SJCRH30 (cell line): ENCODE data around the gene CD244. TPM values are rescaled to one million over a fixed set of nuclear protein-coding genes. Genes with fewer than 3 reads are reported as not detected.

Source experiments
- DNase-seq, 2 experiments: peaks; one replicate each; pipeline ENCODE4 v3.0.0-alpha.2; 2015 to 2020
- H3K27ac ChIP-seq: fragments of 250-450 bp; sonication (Bioruptor Pico); 2 replicates; pipeline ENCODE4 v1.5.1; 2020; ENCODE audit warnings: mild to moderate bottlenecking, moderate library complexity
- H3K27me3 ChIP-seq: fragments of 250-450 bp; sonication (Bioruptor Pico); 2 replicates; pipeline ENCODE4 v1.5.1; 2020; ENCODE audit warnings: mild to moderate bottlenecking, moderate library complexity
- H3K36me3 ChIP-seq: fragments of 250-450 bp; sonication (Bioruptor Pico); 2 replicates; pipeline ENCODE4 v1.5.1; 2020; ENCODE audit warnings: mild to moderate bottlenecking, moderate library complexity
- H3K4me1 ChIP-seq: fragments of 250-450 bp; sonication (Bioruptor Pico); 2 replicates; pipeline ENCODE4 v1.5.1; 2020; ENCODE audit warnings: mild to moderate bottlenecking, moderate library complexity
- H3K4me3 ChIP-seq: fragments of 250-450 bp; sonication (Bioruptor Pico); 2 replicates; pipeline ENCODE4 v1.5.1; 2020; ENCODE audit warnings: mild to moderate bottlenecking, moderate library complexity
- H3K9me3 ChIP-seq: fragments of 250-450 bp; sonication (Bioruptor Pico); replicated peaks from 2 replicates; pipeline ENCODE4 v1.5.1; 2020; ENCODE audit warnings: mild to moderate bottlenecking, moderate library complexity
- total RNA-seq: library from RNA; depleted of rRNA; stranded (reverse); fragments of >200 nt; shearing (Covaris generic); gene quantifications from 2 replicates; pipeline ENCODE4 v1.2.3, GENCODE V29; 2014

CD244 gene
- total RNA-seq, 1 experiment from 2014 or later, result not detected

DNA sequence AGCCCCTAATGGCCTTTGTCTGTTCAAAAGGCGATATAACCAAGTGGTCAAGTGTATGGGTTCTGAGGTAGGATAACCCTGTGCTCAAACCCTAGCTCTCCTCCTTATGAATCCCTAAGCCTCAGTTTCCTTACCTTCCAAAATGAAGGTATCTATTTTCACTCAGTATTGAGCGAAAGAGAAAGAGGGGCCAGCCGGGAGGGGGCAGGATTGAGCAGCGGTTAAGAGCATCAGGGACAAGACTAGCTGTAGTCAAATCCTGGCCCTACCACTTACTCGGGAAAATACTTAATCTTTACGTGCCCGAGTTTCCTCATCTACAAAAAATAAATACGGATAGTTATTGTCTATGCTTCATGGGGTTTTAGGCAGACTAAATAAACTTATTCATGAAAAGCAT, 41.1 kb downstream of the CD244 start:
- Histone ChIP-seq H3K36me3 (no peaks in the 10 kb centered on the region), H3K27me3 (no peaks in the 10 kb centered on the region), H3K9me3 (no peaks in the 10 kb centered on the region), H3K4me3 (no peak overlapping the region), H3K27ac (no peak overlapping the region), H3K4me1 (no peaks in the 10 kb centered on the region)
- DNase-seq, result peak in 1 of 2 experiments; percentile 13

DNA sequence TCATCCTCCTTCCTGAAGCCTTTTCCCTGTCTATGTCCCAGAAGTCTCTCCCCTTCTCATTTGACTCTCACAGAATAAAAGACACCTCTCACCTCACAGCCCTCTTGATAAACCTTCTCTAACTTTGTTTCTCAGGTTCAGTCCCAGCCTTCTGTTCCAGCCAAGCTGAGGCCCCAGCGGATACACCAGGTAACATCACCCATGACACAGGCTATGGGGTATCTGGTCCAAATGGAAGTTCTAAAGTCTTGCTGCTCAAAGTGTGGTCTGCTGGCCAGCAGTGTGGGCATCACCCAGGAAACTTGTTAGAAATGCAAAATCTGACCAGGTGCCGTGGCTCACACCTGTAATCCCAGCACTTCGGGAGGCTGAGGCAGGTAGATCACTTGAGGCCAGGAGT, 43.5 kb downstream of the CD244 start:
- DNase-seq, result no peak
- Histone ChIP-seq H3K9me3 (no peaks in the 10 kb centered on the region), H3K4me3 (no peak overlapping the region), H3K36me3 (no peaks in the 10 kb centered on the region), H3K27ac (no peak overlapping the region), H3K4me1 (no peaks in the 10 kb centered on the region), H3K27me3 (no peaks in the 10 kb centered on the region)

DNA sequence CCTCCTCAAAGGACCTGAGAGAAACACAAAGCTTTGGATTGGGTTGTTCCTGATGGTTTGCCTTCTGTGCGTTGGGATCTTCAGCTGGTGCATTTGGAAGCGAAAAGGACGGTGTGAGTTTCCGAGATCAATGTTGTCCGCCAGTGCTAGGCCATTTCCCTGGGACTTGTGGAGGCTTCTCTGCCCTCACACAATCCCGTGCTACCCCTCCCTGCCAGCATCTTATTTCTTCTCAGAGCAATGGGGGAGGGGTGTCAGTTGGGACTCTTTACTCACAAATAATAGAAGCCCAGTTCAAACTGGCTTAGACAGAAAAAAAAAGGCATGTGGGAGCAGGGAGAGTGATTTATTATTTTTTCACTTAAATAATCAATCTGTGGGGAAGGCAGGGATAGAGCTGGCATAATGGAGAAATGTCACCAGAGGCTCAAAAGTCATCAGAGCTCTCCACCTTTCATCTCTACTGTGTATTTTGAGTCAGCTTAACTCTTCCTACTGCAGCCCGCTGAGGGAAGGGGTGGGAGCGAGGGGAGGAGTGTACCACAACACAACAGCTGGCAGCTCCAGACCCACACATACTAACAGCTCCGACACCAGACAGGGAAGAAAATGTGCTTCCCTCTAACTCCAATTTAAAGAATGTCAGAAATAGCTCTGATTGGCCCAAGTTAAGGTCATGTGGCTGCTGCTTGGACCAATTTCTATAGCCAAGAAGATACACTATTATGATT, 44.3 kb downstream of the CD244 start:
- Histone ChIP-seq H3K27me3 (no peaks in the 10 kb centered on the region), H3K36me3 (no peaks in the 10 kb centered on the region), H3K27ac (no peak overlapping the region), H3K4me1 (no peaks in the 10 kb centered on the region), H3K4me3 (no peak overlapping the region), H3K9me3 (no peaks in the 10 kb centered on the region)
- no peak for DNase-seq

DNA sequence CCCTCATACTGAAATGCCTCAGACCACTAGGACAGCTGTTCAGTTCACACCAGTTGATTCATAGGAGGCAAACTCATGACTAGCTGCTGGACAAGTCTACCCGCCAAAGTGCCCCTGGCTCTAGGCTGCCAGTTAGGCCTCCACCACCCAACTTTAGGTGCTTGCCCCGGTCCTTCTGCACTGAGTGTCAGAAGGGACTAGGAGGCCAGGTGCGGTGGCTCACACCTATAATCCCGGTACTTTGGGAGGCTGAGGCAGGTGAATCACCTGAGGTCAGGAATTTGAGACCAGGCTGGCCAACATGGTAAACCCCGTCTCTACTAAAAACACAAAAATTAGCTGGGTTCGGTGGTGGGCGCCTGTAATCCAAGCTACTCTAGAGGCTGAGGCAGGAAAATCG, 47.8 kb downstream of the CD244 start:
- no peak overlapping the region for H3K27ac ChIP-seq

DNA sequence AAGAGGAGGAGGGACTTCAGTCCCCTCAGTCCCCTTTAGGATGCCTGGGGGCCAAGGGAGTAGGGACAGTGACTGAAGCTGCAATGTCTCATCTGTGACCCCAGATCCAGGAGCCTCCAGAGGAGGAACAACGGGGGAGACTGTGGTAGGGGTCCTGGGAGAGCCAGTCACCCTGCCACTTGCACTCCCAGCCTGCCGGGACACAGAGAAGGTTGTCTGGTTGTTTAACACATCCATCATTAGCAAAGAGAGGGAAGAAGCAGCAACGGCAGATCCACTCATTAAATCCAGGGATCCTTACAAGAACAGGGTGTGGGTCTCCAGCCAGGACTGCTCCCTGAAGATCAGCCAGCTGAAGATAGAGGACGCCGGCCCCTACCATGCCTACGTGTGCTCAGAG, 48.4 kb downstream of the CD244 start:
- H3K27me3 ChIP-seq, result no peaks in the 10 kb centered on the region
- no peak for DNase-seq
- H3K27ac ChIP-seq, result no peak overlapping the region
- no peaks in the 10 kb centered on the region for H3K36me3 ChIP-seq
- H3K4me3 ChIP-seq, result no peak overlapping the region
- H3K4me1 ChIP-seq, result no peaks in the 10 kb centered on the region
- no peaks in the 10 kb centered on the region for H3K9me3 ChIP-seq

More for the DNA sequence above, 47.8 kb downstream of the CD244 start:
- Histone ChIP-seq H3K4me3 (no peak overlapping the region), H3K36me3 (no peaks in the 10 kb centered on the region), H3K4me1 (no peaks in the 10 kb centered on the region), H3K9me3 (no peaks in the 10 kb centered on the region), H3K27me3 (no peaks in the 10 kb centered on the region)
- DNase-seq, result no peak

DNA sequence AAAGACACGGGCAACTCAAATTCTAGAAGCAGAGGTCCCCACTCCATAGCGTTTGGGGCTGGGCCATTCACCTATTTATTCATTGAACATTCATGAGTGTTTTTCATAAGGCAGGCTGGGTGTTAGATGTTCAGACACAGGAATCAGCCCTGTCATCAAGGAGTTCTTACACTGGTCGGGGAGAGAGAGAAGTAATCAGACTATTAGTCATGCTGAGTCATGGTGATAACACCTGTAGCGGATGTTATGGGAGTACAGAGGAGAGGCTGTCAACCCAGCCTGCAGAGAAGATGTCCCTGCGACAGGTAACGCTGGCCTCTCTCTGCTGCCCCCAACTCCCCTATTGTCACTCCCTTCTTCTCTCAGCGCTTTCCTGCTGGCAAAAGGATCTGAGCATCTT, 49.5 kb downstream of the CD244 start:
- DNase-seq, result no peak
- H3K9me3 ChIP-seq, result no peaks in the 10 kb centered on the region
- H3K4me1 ChIP-seq, result no peaks in the 10 kb centered on the region
- H3K27ac ChIP-seq, result no peak overlapping the region
- H3K27me3 ChIP-seq, result no peaks in the 10 kb centered on the region
- no peaks in the 10 kb centered on the region for H3K36me3 ChIP-seq
- H3K4me3 ChIP-seq, result no peak overlapping the region

DNA sequence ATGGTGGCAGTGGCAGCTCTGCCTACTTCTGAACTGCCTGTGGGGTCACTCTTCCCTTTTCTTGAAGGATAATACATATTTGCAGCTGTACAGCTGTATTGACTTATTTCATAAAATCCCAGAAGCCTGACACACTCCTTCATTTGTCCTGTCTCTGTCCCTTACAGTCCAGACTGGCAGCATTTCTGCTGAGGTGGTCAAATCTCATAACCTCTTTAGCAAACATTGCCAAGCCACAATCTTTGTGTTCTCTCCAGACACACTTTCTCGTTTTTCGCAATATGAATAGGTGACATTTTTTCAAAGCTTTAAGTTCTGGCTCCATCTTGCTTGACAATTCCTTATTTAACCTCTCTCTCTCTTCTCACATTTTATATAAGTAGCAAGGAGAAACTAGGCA, 51.5 kb downstream of the CD244 start:
- Histone ChIP-seq H3K27me3 (no peaks in the 10 kb centered on the region), H3K4me3 (no peak overlapping the region), H3K36me3 (no peaks in the 10 kb centered on the region), H3K9me3 (no peaks in the 10 kb centered on the region; the same call in 1 of the 2 replicates), H3K27ac (no peak overlapping the region), H3K4me1 (no peaks in the 10 kb centered on the region)
- DNase-seq, result no peak

DNA sequence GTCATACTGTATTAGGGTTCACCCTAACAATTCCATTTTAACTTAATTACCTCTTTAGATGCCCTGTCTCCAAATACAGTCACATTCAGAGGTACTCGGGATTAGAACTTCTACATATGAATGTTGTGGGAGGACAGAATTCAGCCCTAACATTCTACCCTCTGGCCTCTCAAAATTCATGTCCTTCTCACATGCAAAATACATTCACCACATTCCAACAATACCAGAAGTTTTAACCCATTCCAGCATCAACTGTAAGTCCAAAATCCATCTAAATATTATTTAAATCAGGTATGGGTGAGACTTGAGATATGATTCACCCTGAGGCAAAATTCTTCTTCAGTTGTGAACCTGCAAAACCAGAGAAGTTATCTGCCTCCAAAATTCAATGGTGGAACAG, 52.2 kb downstream of the CD244 start:
- Histone ChIP-seq H3K4me3 (no peak overlapping the region), H3K36me3 (no peaks in the 10 kb centered on the region), H3K27ac (no peak overlapping the region), H3K9me3 (no peaks in the 10 kb centered on the region; the same call in 1 of the 2 replicates), H3K27me3 (no peaks in the 10 kb centered on the region), H3K4me1 (no peaks in the 10 kb centered on the region)
- DNase-seq, result no peak

DNA sequence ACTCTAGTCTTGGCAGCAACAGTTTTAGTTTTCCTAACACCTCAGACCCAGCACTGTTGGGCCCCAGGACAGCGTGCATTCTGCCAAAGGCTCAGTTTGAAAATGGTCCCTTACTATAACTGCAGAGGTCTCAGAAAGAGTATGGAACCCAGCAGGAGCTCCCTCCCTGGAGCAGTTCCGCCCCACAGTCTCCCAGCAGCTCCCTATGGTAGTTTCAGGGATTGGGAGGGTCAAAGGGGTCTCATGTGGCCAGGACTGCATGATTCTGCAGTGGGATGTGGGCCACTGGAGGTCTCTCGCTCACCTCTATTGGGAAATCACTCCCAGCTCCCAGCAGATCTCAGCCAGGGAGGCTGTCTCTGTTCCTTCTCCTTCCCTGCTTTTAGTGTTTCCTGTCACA, 54.4 kb downstream of the CD244 start:
- Histone ChIP-seq H3K9me3 (no peaks in the 10 kb centered on the region; the same call in 1 of the 2 replicates), H3K27me3 (no peaks in the 10 kb centered on the region), H3K36me3 (no peaks in the 10 kb centered on the region), H3K27ac (no peak overlapping the region), H3K4me1 (no peaks in the 10 kb centered on the region), H3K4me3 (no peak overlapping the region)
- DNase-seq, result no peak

DNA sequence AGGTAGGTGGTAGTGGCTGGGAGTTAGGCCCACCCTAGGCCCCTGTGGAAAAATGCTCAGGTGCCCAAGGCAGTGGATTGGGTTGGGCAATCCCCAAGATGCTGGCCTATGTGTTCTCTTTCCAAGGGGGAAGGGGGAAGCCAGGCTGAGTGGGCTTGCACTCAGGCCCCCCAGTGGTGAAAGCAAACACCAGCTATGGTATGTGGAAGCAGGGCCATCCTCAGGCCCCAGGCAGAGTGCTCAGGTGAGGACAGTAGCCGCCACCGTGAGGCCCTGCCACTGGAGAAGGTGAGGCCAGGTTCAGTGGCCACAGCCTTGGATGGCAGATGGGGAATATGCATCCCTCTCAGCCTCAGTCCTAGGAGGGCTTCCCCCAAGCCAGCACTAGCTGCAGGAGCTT, 54.9 kb downstream of the CD244 start:
- Histone ChIP-seq H3K4me1 (no peaks in the 10 kb centered on the region), H3K27me3 (no peaks in the 10 kb centered on the region), H3K27ac (no peak overlapping the region), H3K36me3 (no peaks in the 10 kb centered on the region), H3K9me3 (no peaks in the 10 kb centered on the region; the same call in 1 of the 2 replicates), H3K4me3 (no peak overlapping the region)
- DNase-seq, result no peak

DNA sequence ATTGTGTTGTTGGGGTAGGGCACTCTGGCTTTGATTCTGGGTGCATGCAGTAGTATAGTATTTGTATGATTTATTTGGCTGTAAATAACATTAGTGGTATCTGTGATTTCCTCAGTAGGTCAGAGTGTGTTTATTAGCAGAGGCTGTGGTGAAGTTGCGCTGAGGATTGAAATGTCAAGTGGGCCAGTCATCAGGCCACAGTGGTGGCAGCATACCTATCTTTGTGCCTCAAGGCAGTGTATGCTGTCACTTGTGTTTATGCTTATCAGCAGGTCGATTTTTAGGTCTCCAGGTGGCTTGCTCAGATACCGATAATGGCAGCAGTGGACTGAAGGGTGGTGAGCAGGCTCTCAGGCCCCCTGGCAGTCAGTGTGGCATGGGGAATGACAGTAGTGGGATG, 55.4 kb downstream of the CD244 start:
- no peak overlapping the region for H3K27ac ChIP-seq
- H3K27me3 ChIP-seq, result no peaks in the 10 kb centered on the region
- DNase-seq, result no peak
- no peak overlapping the region for H3K4me3 ChIP-seq
- no peaks in the 10 kb centered on the region; the same call in 1 of the 2 replicates for H3K9me3 ChIP-seq
- H3K4me1 ChIP-seq, result no peaks in the 10 kb centered on the region
- no peaks in the 10 kb centered on the region for H3K36me3 ChIP-seq

DNA sequence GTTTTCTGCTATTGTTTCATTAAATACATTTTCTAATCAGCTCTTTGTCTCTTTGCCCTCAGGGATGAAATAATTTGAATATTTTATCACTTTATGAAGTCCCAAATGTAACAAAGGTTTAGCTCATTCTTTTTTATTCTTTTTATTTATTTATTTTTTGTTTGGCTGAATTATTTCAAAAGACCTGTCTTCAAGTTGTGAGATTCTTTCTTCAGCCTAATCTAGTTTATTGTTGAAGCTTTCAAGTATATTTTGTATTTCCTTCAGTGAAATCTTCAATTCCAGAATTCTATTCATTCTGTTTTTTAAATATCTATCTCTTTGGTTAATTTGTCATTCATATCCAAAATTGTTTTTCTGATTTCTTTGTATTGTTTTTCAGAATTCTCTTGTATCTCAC, 55.9 kb downstream of the CD244 start:
- no peaks in the 10 kb centered on the region; the same call in 1 of the 2 replicates for H3K9me3 ChIP-seq
- no peaks in the 10 kb centered on the region for H3K36me3 ChIP-seq
- H3K27me3 ChIP-seq, result no peaks in the 10 kb centered on the region
- DNase-seq, result no peak
- H3K27ac ChIP-seq, result no peak overlapping the region
- no peak overlapping the region for H3K4me3 ChIP-seq
- no peaks in the 10 kb centered on the region for H3K4me1 ChIP-seq

DNA sequence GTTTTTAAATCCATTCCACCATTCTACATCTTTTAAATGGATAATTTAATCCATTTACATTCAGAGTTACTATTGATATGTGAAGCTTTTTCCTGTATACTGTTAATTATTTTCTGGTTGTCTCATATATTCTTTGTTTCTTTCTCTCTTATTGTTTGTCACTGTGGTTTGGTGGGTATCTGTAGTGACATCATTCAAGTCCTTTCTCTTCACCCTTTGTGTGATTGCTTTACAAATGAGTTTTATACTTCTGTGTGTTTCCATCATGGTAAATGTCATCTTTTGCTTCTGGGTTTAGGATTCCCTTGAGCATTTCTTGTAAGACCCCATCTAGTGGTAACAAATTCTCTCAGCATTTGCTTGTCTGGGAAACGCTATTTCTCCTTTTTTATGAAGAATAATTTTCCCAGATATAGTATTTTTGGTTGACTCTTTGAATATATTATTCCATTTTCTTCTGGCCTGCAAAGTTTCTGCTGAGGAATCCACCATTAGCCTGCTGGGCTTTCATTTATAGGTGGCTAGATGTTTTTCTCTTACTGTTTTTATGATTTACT, 56.5 kb downstream of the CD244 start:
- Histone ChIP-seq H3K27ac (no peak overlapping the region), H3K27me3 (no peaks in the 10 kb centered on the region), H3K4me1 (no peaks in the 10 kb centered on the region), H3K4me3 (no peak overlapping the region), H3K36me3 (no peaks in the 10 kb centered on the region), H3K9me3 (no peaks in the 10 kb centered on the region; the same call in 1 of the 2 replicates)
- no peak for DNase-seq

DNA sequence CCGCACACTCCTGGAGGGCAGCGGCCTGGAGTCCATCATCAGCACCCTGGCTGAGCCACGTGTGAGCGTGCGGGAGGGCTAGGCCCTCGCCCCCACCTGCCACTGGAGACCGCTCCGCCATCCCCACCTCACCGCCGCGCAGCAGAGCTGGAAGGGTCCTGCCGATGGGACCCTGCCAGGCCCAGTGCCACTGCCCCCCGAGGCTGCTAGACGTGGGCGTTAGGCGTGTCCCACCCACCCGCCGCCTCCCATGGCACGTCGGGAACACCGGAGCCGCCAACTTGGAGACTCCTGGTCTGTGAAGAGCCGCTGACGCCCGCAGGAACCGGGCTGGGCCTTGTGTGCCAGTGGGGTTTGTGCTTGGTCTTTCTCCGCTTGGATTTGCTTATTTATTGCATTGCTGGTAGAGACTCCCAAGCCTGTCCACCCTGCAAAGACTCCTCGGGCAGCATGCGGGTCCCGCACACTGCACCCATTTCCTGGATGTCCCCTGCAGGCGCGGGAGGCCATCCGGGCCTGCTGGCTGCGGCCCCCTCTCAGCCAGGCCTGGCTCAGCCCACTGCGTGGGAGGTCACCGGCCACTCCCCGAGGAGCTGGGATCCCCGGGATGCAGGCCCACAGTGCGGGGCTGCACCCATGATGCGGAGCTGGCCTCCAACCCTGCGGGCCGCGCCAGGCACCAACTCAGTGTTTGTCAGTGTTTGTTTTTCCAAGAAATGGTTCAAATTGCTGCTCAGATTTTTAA, 60.7 kb downstream of the CD244 start:
- DNase-seq, result no peak
- H3K4me3 ChIP-seq, result no peak overlapping the region
- H3K27ac ChIP-seq, result no peak overlapping the region
- H3K36me3 ChIP-seq, result no peaks in the 10 kb centered on the region
- H3K27me3 ChIP-seq, result no peaks in the 10 kb centered on the region
- H3K4me1 ChIP-seq, result no peaks in the 10 kb centered on the region
- no peaks in the 10 kb centered on the region; the same call in 1 of the 2 replicates for H3K9me3 ChIP-seq

DNA sequence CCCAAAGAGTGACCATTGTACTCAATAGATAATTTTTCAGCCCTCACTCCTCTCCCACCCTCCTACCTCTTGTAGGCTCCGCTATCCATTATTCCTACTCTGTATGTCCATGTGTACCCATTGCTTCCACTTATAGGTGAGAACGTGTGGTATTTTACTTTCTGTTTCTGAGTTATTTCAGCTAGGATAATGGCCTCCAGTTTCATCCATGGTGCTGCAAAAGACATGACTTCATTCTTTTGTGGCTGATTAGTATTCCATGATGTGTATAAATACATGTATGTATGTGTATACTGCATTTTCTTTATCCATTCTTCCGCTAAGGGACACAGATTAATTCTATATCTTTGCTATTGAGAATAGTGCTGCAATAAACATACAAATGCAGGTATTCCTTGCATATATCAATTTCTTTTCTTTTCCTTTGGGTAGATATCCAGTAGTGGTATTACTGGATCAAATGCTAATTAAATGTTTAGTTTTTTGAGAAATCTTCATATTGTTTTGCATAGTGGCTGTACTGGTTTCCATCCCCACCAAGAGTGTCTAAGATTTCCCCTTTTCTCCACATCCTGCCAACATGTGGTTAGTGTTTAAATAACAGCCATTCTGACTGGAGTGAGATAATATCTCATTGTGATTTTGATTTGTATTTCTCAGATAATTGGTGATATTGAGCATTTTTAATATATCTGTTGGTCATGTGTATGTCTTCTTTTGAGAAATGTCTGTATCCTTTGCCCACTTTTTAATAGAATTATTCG, 61.9 kb downstream of the CD244 start:
- no peaks in the 10 kb centered on the region for H3K27me3 ChIP-seq
- DNase-seq, result no peak

More for the DNA sequence above, 61.9 kb downstream of the CD244 start:
- no peak overlapping the region for H3K27ac ChIP-seq
- no peaks in the 10 kb centered on the region for H3K36me3 ChIP-seq
- no peak overlapping the region for H3K4me3 ChIP-seq
- H3K9me3 ChIP-seq, result no peaks in the 10 kb centered on the region
- no peaks in the 10 kb centered on the region for H3K4me1 ChIP-seq
